Fibroblast of skin of back (primary cell): ENCODE results near the gene PRMT3. TPM values are rescaled to one million over a fixed set of nuclear protein-coding genes. Genes with fewer than 3 reads are reported as not detected.
"Not testable (repeated sequence)": the region's sequence is repeated elsewhere in the genome, so short reads cannot be mapped to it uniquely, and the experiment has no call there.

Experiments
- DNase-seq: peaks from one replicate; pipeline ENCODE4 v3.0.0-alpha.2; 2013
- polyA plus RNA-seq, 2 experiments: library from polyadenylated mRNA; unstranded; fragments of 120-200 nt; gene quantifications; one replicate each; pipeline ENCODE4 v1.2.1, GENCODE V29; 2013; ENCODE audit not compliant: insufficient read length in 2 of 2

The PRMT3 gene
- polyA plus RNA-seq (2013, experiment 1 of 2; ENCODE audit: insufficient read length), result 11.6 TPM
- 9.8 TPM for polyA plus RNA-seq (2013, experiment 2 of 2; ENCODE audit: insufficient read length)

GRCh38 chr11:20387261-20388095, at the start of gene PRMT3:
PRMT3 (plus strand) TSS chr11:20387716; CDS start chr11:20387747, 31 bp downstream.
- peak; percentile 93 for DNase-seq

GRCh38 chr11:20342347-20343141, 45.0 kb upstream of the PRMT3 start:
- DNase-seq, result peak; percentile 17

GRCh38 chr11:20351136-20351535, 36.4 kb upstream of the PRMT3 start:
- DNase-seq, result no peak

GRCh38 chr11:20351751-20352262, 35.7 kb upstream of the PRMT3 start:
- no peak for DNase-seq

- DNase-seq, result peak; percentile 38
These were observed 33.6 kb upstream of the PRMT3 start for GRCh38 chr11:20353829-20354434.

GRCh38 chr11:20355221-20356219, 32.0 kb upstream of the PRMT3 start:
- DNase-seq, result peak; percentile 50

GRCh38 chr11:20357150-20357549, 30.4 kb upstream of the PRMT3 start:
- no peak for DNase-seq

- no peak for DNase-seq
These were observed 26.9 kb upstream of the PRMT3 start for GRCh38 chr11:20360650-20361049.

- DNase-seq, result peak; percentile 33
These were observed 25.0 kb upstream of the PRMT3 start for GRCh38 chr11:20362481-20362880.

- DNase-seq, result no peak
These were observed 24.4 kb upstream of the PRMT3 start for GRCh38 chr11:20363149-20363499.

GRCh38 chr11:20363500-20364340, 23.8 kb upstream of the PRMT3 start, which contains the start of gene HTATIP2:
HTATIP2 (plus strand) TSS chr11:20363714; CDS start chr11:20364238, 524 bp downstream.
- peak; percentile 44 for DNase-seq

- no peak for DNase-seq
These were observed 23.1 kb upstream of the PRMT3 start for GRCh38 chr11:20364341-20364792.

GRCh38 chr11:20365465-20365864, 22.1 kb upstream of the PRMT3 start:
- not testable (repeated sequence) for DNase-seq

GRCh38 chr11:20367313-20367948, 20.1 kb upstream of the PRMT3 start:
- peak; percentile 89 for DNase-seq

GRCh38 chr11:20368438-20368837, 19.1 kb upstream of the PRMT3 start:
- DNase-seq, result no peak

- DNase-seq, result no peak
These were observed 17.7 kb upstream of the PRMT3 start for GRCh38 chr11:20369826-20370225.

- no peak for DNase-seq
These were observed 15.4 kb upstream of the PRMT3 start for GRCh38 chr11:20372081-20372626.

- no peak for DNase-seq
These were observed 14.4 kb upstream of the PRMT3 start for GRCh38 chr11:20373147-20373546.

GRCh38 chr11:20373568-20374209, 13.8 kb upstream of the PRMT3 start:
- DNase-seq, result no peak
